ENCODE results near the gene PLK5. TPM values are rescaled to one million over a fixed set of nuclear protein-coding genes. Genes with fewer than 3 reads are reported as not detected.

PLK5 gene
- total and polyA plus RNA-seq, 2 donors (not counting 1 experiment from before 2014, with no cell fraction given): not detected

DNA sequence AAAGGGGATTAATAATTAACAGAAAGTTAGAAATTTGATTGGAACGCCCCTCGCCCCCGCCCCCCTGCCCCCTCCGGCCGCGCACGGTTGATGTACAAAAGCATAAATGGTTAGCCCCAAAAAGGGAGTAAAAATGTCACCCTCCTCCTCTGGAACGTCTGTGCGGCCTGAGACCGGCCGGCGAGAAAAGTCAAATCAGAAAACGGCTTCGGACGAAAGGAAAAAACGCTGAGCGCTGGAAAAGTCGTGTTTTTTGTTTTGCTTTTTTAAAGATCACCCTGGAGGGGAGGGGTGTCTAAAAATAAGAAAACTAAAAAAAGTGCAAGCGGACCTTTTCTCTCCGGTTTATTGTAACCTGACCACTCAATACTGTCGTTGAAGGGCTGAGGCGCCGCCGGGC, 31.1 kb downstream of the PLK5 start:
- H3K4me1 ChIP-seq (ENCODE audit: control insufficient read depth in 2 of 2, insufficient read depth in 2 of 2, low read length in 2 of 2): no peaks in the 10 kb centered on the region
- H3K9me3 ChIP-seq (ENCODE audit: control extremely low read depth in 1 of 3, control insufficient read depth in 2 of 3, insufficient read depth in 1 of 3, low read length in 2 of 3): peaks cover 0 to 12% (median 0%) of the 10 kb centered on the region in 3 donors
- no peak for TF ChIP-seq EZH2 (IDR thresholded peaks at IDR 0.05; ENCODE audit: borderline replicate concordance, insufficient read depth, low read depth, low read length, poor library complexity, severe bottlenecking)
- TF ChIP-seq, protein P1, sequence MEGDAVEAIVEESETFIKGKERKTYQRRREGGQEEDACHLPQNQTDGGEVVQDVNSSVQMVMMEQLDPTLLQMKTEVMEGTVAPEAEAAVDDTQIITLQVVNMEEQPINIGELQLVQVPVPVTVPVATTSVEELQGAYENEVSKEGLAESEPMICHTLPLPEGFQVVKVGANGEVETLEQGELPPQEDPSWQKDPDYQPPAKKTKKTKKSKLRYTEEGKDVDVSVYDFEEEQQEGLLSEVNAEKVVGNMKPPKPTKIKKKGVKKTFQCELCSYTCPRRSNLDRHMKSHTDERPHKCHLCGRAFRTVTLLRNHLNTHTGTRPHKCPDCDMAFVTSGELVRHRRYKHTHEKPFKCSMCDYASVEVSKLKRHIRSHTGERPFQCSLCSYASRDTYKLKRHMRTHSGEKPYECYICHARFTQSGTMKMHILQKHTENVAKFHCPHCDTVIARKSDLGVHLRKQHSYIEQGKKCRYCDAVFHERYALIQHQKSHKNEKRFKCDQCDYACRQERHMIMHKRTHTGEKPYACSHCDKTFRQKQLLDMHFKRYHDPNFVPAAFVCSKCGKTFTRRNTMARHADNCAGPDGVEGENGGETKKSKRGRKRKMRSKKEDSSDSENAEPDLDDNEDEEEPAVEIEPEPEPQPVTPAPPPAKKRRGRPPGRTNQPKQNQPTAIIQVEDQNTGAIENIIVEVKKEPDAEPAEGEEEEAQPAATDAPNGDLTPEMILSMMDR (IDR thresholded peaks at IDR 0.05): no peak
- H2AFZ ChIP-seq (ENCODE audit: insufficient read depth, low read depth, low read length, poor library complexity, severe bottlenecking): no peak overlapping the region
- no peak for ATAC-seq (ENCODE audit: low read depth)
- no peaks in the 10 kb centered on the region for H3K4me1 Mint-ChIP-seq
- intact Hi-C loops (cut with micrococcal nuclease): no loop called here
- DNase-seq: no peak
- POLR2A ChIA-PET: no interaction called here
- H3K27me3 Mint-ChIP-seq: peaks cover 10% of the 10 kb centered on the region
- no peak overlapping the region for H3K4me3 ChIP-seq (ENCODE audit: control extremely low read depth in 1 of 5, extremely low read depth in 1 of 5, insufficient read depth in 1 of 5, low read depth in 2 of 5, low read length in 4 of 5)
- H3K27ac Mint-ChIP-seq: no peak overlapping the region
- no peaks in the 10 kb centered on the region for H4K20me1 ChIP-seq (ENCODE audit: control insufficient read depth, insufficient read depth, low read length, poor library complexity, severe bottlenecking)
- no peak overlapping the region for H3K4me3 Mint-ChIP-seq
- H3K9me3 Mint-ChIP-seq (ENCODE audit: insufficient read depth): no peaks in the 10 kb centered on the region
- CTCF ChIA-PET: no interaction called here
- H3K79me2 ChIP-seq (ENCODE audit: control insufficient read depth, insufficient read depth, low read length): no peaks in the 10 kb centered on the region
- WGBS (ENCODE audit: insufficient coverage): 94% methylated on average over 14 of the region's 24 CpGs
- H3K36me3 ChIP-seq (replicated peaks in 1 of 2; ENCODE audit: control extremely low read depth in 1 of 2, control insufficient read depth in 1 of 2, extremely low read depth in 1 of 2, insufficient read depth in 2 of 2, low read length in 1 of 2): no peaks in the 10 kb centered on the region
- no peak overlapping the region for H3K9ac ChIP-seq (ENCODE audit: low read length)
- no peak overlapping the region for H3K27ac ChIP-seq (ENCODE audit: low read length in 2 of 2)
- no peak overlapping the region for H3K4me2 ChIP-seq (replicated peaks; ENCODE audit: low read depth, low read length, poor library complexity, severe bottlenecking)
- H3K27me3 ChIP-seq (replicated peaks in 1 of 4; ENCODE audit: control extremely low read depth in 1 of 4, control insufficient read depth in 3 of 4, insufficient read depth in 4 of 4, low read length in 3 of 4): peaks cover 0 to 21% (median 0%) of the 10 kb centered on the region in 4 experiments

DNA sequence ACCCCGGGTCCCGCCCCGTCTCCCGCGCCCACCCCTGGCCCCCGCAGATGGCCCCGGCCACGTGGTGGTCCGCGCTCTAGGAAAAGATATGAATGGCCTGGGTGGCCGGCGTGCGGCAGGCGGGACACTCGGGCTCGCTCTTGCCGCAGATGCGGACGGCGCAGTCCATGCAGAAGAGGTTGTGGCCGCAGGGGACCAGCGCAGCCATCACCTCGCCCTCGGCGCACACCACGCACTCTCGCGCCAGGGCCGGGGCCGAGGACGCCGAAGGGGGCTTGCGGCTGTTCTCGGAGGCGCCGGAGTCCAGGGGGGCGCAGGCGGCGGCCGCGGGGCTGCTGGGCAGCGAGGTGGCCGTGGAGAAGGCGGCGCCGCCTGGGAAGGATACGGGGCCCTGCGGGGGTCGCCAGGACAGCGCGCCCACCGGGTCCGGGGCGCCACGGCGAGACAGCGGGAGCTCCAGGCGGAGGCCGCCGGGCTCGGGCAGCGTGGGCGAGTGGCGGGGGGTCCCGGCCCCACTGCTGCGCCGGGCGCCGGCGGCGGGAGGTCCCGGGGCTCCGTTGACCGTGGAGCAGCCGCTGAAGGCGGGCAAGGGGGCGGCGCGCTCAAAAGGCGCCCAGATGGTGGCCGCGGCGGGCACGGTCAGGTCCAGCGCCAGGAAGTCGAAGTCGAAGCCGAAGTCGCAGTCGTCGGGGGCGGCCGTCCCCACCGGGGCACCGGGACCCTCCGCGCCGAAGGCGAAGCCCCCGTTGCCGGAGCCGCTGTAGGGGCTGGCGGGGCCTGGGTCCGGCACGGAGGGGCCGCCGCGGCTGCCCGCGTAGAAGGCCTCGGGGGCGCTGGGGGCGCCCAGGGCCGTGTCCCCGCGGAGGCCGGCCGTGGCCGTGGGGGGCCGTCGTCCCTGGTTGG, 31.9 kb downstream of the PLK5 start:
- Histone ChIP-seq H3K4me3 (ENCODE audit: control extremely low read depth in 1 of 5, extremely low read depth in 1 of 5, insufficient read depth in 1 of 5, low read depth in 2 of 5, low read length in 4 of 5) (no peak overlapping the region), H3K9ac (ENCODE audit: low read length) (no peak overlapping the region), H3K79me2 (ENCODE audit: control insufficient read depth, insufficient read depth, low read length) (no peaks in the 10 kb centered on the region), H3K9me3 (ENCODE audit: control extremely low read depth in 1 of 3, control insufficient read depth in 2 of 3, insufficient read depth in 1 of 3, low read length in 2 of 3) (peaks cover 0 to 8% (median 0%) of the 10 kb centered on the region in 3 donors), H3K36me3 (replicated peaks in 1 of 2; ENCODE audit: control extremely low read depth in 1 of 2, control insufficient read depth in 1 of 2, extremely low read depth in 1 of 2, insufficient read depth in 2 of 2, low read length in 1 of 2) (no peaks in the 10 kb centered on the region), H3K27me3 (replicated peaks in 1 of 4; ENCODE audit: control extremely low read depth in 1 of 4, control insufficient read depth in 3 of 4, insufficient read depth in 4 of 4, low read length in 3 of 4) (peaks cover 0 to 17% (median 0%) of the 10 kb centered on the region in 4 experiments), H3K27ac (ENCODE audit: low read length in 2 of 2) (no peak overlapping the region), H3K4me1 (ENCODE audit: control insufficient read depth in 2 of 2, insufficient read depth in 2 of 2, low read length in 2 of 2) (no peaks in the 10 kb centered on the region), H3K4me2 (replicated peaks; ENCODE audit: low read depth, low read length, poor library complexity, severe bottlenecking) (no peak overlapping the region), H2AFZ (ENCODE audit: insufficient read depth, low read depth, low read length, poor library complexity, severe bottlenecking) (no peak overlapping the region), H4K20me1 (ENCODE audit: control insufficient read depth, insufficient read depth, low read length, poor library complexity, severe bottlenecking) (no peaks in the 10 kb centered on the region)
- Mint-ChIP-seq H3K4me3 (no peak overlapping the region), H3K4me1 (no peaks in the 10 kb centered on the region), H3K9me3 (ENCODE audit: insufficient read depth) (no peaks in the 10 kb centered on the region), H3K27me3 (peaks cover 10% of the 10 kb centered on the region), H3K27ac (no peak overlapping the region)
- WGBS (ENCODE audit: insufficient coverage): 98% methylated on average over 108 of the region's 121 CpGs
- TF ChIP-seq EZH2 (IDR thresholded peaks at IDR 0.05; ENCODE audit: borderline replicate concordance, insufficient read depth, low read depth, low read length, poor library complexity, severe bottlenecking): no peak
- TF ChIP-seq, protein P1 (IDR thresholded peaks at IDR 0.05): no peak
- POLR2A ChIA-PET: no interaction called here
- ATAC-seq (ENCODE audit: low read depth) (no peak), DNase-seq (no peak)
- intact Hi-C loops (cut with micrococcal nuclease): no loop called here
- CTCF ChIA-PET: no interaction called here
